Measurements from ENCODE around the gene HFE. TPM values are rescaled to one million over a fixed set of nuclear protein-coding genes. Genes with fewer than 3 reads are reported as not detected.

The HFE gene
- total and polyA plus RNA-seq, 10 of the 15 experiments (the other 5 are each of a cell fraction or from before 2014, with no cell fraction given) = 0.52 to 5.9 (median 1.7) TPM

DNA sequence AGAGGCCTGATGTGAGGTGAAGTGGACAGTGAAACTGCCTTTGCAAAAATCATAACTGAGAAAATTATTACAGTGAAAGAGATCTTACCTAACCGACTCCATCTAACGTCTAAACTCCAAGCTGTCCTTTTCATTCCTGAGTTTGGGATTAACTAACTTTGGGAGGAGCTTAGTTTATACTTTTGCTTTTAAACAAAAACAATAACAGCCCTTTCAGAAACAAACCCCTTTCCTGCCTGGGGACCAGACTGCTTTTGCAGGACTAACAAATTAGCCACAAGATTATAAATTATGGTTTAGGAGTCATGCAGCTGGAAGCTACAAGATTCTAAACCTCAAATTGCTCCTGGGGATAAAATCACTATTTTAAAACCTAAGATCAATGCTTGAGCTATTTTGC is 38.6 kb upstream of the HFE start:
- POLR2A ChIA-PET = interaction anchor here (0.6 to 1.2 kb wide), 2 partner anchors 10 to 55 kb away, joined by 3 to 5 read pairs; a partner anchor contains a TSS
- no peak overlapping the region; the same call in 1 of the 2 replicates for H3K27ac ChIP-seq (ENCODE audit: control insufficient read depth, insufficient read depth)
- no peak for DNase-seq (ENCODE audit: low read depth, low spot score)
- H3K79me2 ChIP-seq (ENCODE audit: control insufficient read depth, insufficient read depth, low read length) = no peaks in the 10 kb centered on the region
- no peaks in the 10 kb centered on the region for H3K9me3 ChIP-seq (replicated peaks; ENCODE audit: control insufficient read depth, insufficient read depth, low read length)
- no peak overlapping the region for H3K4me2 ChIP-seq (ENCODE audit: control insufficient read depth, insufficient read depth)
- H3K9ac ChIP-seq (ENCODE audit: control insufficient read depth, insufficient read depth, low read length) = no peak overlapping the region
- H3K4me1 ChIP-seq (ENCODE audit: control insufficient read depth, insufficient read depth, low read length) = peaks cover 16% of the 10 kb centered on the region
- FAIRE-seq = no peak
- ATAC-seq = no peak
- RAD21 ChIA-PET (ENCODE audit: unreplicated experiment) = interaction anchor here (1.7 kb wide), 1 partner anchor 22 kb away, joined by 6 read pairs; no protein-coding TSS in a partner anchor
- intact Hi-C loops (cut with micrococcal nuclease; ENCODE audit: unreplicated experiment) (no loop called here), in situ Hi-C loops (cut with MboI) (no loop called here)
- WGBS (ENCODE audit: insufficient coverage, insufficient replicate concordance, low lambda C conversion rate, missing lambda C conversion rate) = 98% methylated on average over 2 of the region's 2 CpGs
- TF ChIP-seq CHD4 (IDR thresholded peaks at IDR 0.05) (no peak), SUPT20H (IDR thresholded peaks at IDR 0.05; ENCODE audit: borderline replicate concordance, control insufficient read depth, low read depth, low read length) (no peak), POLR2AphosphoS2 (IDR thresholded peaks at IDR 0.05; ENCODE audit: low read depth, low read length) (no peak), ASH2L (IDR thresholded peaks at IDR 0.05; ENCODE audit: borderline replicate concordance, low read depth) (no peak), JUND (IDR thresholded peaks at IDR 0.05; ENCODE audit: low read depth, low read length) (no peak), ZNF622 (IDR thresholded peaks at IDR 0.05) (no peak)
- TF ChIP-seq, protein P1, sequence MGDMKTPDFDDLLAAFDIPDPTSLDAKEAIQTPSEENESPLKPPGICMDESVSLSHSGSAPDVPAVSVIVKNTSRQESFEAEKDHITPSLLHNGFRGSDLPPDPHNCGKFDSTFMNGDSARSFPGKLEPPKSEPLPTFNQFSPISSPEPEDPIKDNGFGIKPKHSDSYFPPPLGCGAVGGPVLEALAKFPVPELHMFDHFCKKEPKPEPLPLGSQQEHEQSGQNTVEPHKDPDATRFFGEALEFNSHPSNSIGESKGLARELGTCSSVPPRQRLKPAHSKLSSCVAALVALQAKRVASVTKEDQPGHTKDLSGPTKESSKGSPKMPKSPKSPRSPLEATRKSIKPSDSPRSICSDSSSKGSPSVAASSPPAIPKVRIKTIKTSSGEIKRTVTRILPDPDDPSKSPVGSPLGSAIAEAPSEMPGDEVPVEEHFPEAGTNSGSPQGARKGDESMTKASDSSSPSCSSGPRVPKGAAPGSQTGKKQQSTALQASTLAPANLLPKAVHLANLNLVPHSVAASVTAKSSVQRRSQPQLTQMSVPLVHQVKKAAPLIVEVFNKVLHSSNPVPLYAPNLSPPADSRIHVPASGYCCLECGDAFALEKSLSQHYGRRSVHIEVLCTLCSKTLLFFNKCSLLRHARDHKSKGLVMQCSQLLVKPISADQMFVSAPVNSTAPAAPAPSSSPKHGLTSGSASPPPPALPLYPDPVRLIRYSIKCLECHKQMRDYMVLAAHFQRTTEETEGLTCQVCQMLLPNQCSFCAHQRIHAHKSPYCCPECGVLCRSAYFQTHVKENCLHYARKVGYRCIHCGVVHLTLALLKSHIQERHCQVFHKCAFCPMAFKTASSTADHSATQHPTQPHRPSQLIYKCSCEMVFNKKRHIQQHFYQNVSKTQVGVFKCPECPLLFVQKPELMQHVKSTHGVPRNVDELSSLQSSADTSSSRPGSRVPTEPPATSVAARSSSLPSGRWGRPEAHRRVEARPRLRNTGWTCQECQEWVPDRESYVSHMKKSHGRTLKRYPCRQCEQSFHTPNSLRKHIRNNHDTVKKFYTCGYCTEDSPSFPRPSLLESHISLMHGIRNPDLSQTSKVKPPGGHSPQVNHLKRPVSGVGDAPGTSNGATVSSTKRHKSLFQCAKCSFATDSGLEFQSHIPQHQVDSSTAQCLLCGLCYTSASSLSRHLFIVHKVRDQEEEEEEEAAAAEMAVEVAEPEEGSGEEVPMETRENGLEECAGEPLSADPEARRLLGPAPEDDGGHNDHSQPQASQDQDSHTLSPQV (IDR thresholded peaks at IDR 0.05) = no peak
- TF ChIP-seq, protein P2, sequence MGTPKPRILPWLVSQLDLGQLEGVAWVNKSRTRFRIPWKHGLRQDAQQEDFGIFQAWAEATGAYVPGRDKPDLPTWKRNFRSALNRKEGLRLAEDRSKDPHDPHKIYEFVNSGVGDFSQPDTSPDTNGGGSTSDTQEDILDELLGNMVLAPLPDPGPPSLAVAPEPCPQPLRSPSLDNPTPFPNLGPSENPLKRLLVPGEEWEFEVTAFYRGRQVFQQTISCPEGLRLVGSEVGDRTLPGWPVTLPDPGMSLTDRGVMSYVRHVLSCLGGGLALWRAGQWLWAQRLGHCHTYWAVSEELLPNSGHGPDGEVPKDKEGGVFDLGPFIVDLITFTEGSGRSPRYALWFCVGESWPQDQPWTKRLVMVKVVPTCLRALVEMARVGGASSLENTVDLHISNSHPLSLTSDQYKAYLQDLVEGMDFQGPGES (IDR thresholded peaks at IDR 0.05) = no peak
- TF ChIP-seq, protein P3, sequence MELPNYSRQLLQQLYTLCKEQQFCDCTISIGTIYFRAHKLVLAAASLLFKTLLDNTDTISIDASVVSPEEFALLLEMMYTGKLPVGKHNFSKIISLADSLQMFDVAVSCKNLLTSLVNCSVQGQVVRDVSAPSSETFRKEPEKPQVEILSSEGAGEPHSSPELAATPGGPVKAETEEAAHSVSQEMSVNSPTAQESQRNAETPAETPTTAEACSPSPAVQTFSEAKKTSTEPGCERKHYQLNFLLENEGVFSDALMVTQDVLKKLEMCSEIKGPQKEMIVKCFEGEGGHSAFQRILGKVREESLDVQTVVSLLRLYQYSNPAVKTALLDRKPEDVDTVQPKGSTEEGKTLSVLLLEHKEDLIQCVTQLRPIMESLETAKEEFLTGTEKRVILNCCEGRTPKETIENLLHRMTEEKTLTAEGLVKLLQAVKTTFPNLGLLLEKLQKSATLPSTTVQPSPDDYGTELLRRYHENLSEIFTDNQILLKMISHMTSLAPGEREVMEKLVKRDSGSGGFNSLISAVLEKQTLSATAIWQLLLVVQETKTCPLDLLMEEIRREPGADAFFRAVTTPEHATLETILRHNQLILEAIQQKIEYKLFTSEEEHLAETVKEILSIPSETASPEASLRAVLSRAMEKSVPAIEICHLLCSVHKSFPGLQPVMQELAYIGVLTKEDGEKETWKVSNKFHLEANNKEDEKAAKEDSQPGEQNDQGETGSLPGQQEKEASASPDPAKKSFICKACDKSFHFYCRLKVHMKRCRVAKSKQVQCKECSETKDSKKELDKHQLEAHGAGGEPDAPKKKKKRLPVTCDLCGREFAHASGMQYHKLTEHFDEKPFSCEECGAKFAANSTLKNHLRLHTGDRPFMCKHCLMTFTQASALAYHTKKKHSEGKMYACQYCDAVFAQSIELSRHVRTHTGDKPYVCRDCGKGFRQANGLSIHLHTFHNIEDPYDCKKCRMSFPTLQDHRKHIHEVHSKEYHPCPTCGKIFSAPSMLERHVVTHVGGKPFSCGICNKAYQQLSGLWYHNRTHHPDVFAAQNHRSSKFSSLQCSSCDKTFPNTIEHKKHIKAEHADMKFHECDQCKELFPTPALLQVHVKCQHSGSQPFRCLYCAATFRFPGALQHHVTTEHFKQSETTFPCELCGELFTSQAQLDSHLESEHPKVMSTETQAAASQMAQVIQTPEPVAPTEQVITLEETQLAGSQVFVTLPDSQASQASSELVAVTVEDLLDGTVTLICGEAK (IDR thresholded peaks at IDR 0.05; ENCODE audit: borderline replicate concordance) = no peak
- no peak overlapping the region for H2AFZ ChIP-seq (ENCODE audit: control insufficient read depth, low read depth, low read length)
- BruUV-seq (replicated peaks) = no TSS peak
- no peaks in the 10 kb centered on the region for H3K36me3 ChIP-seq (ENCODE audit: control insufficient read depth in 2 of 2, insufficient read depth in 2 of 2, low read length in 1 of 2)
- no peak overlapping the region for H3K4me3 ChIP-seq
- CTCF ChIA-PET = interaction anchor here (0.9 to 1.4 kb wide), 2 partner anchors 14 to 51 kb away, joined by 3 to 5 read pairs; no protein-coding TSS in a partner anchor
- no peaks in the 10 kb centered on the region for H3K27me3 ChIP-seq (replicated peaks in 1 of 2; ENCODE audit: control insufficient read depth in 2 of 2, insufficient read depth in 2 of 2, low read length in 1 of 2)
- H4K20me1 ChIP-seq (ENCODE audit: control insufficient read depth, insufficient read depth) = no peaks in the 10 kb centered on the region
- SMC1A ChIA-PET (ENCODE audit: uncharacterized antibody, unreplicated experiment) = interaction anchor here (0.9 to 1.0 kb wide), 2 partner anchors 23 to 48 kb away, joined by 3 to 6 read pairs; no protein-coding TSS in a partner anchor

Data from GM12878 (cell line).